IPS DF 4.7 (cell line): ENCODE results near the gene PTPRD.

Source experiments
- DNase-seq: peaks from one replicate; pipeline ENCODE4 v3.0.0-alpha.2; 2013; ENCODE audit warnings: low spot score; ENCODE audit errors: extremely low read depth

The PTPRD gene

GRCh38 chr9:8844549-8844948, 1768.3 kb downstream of the PTPRD start:
- DNase-seq: no peak

- no peak for DNase-seq
Observed at GRCh38 chr9:8842402-8843193, 1770.2 kb downstream of the PTPRD start.

GRCh38 chr9:8838136-8838535, 1774.7 kb downstream of the PTPRD start:
- DNase-seq: no peak

- DNase-seq: no peak
Observed at GRCh38 chr9:8835291-8835690, 1777.5 kb downstream of the PTPRD start.

GRCh38 chr9:8832955-8833354, 1779.8 kb downstream of the PTPRD start:
- no peak for DNase-seq

- no peak for DNase-seq
Observed at GRCh38 chr9:8832386-8832785, 1780.4 kb downstream of the PTPRD start.

GRCh38 chr9:8831568-8831967, 1781.2 kb downstream of the PTPRD start:
- no peak for DNase-seq

- DNase-seq: no peak
Observed at GRCh38 chr9:8826281-8826680, 1786.5 kb downstream of the PTPRD start.

- no peak for DNase-seq
Observed at GRCh38 chr9:8825585-8826147, 1787.1 kb downstream of the PTPRD start.

GRCh38 chr9:8823131-8823895, 1789.5 kb downstream of the PTPRD start:
- DNase-seq: no peak

GRCh38 chr9:8822667-8823025, 1790.2 kb downstream of the PTPRD start:
- no peak for DNase-seq

GRCh38 chr9:8821910-8822666, 1790.7 kb downstream of the PTPRD start:
- no peak for DNase-seq

- no peak for DNase-seq
Observed at GRCh38 chr9:8817335-8817734, 1795.5 kb downstream of the PTPRD start.

GRCh38 chr9:8816361-8816760, 1796.4 kb downstream of the PTPRD start:
- DNase-seq: no peak

GRCh38 chr9:8815931-8816330, 1796.9 kb downstream of the PTPRD start:
- DNase-seq: no peak

- no peak for DNase-seq
Observed at GRCh38 chr9:8815219-8815618, 1797.6 kb downstream of the PTPRD start.

GRCh38 chr9:8812888-8813287, 1799.9 kb downstream of the PTPRD start:
- no peak for DNase-seq

- DNase-seq: no peak
Observed at GRCh38 chr9:8809741-8810140, 1803.1 kb downstream of the PTPRD start.

- no peak for DNase-seq
Observed at GRCh38 chr9:8806150-8806549, 1806.7 kb downstream of the PTPRD start.

- no peak for DNase-seq
Observed at GRCh38 chr9:8804613-8805012, 1808.2 kb downstream of the PTPRD start.

GRCh38 chr9:8802242-8802641, 1810.6 kb downstream of the PTPRD start:
- DNase-seq: no peak

GRCh38 chr9:8800196-8800595, 1812.6 kb downstream of the PTPRD start:
- no peak for DNase-seq
